IPS-18a (cell line): ENCODE measurements around the gene WSCD2.
"Not testable (repeated sequence)": the region's sequence is repeated elsewhere in the genome, so short reads cannot be mapped to it uniquely, and the experiment has no call there.

ENCODE experiments used
- H3K27ac ChIP-seq: one replicate; pipeline ENCODE4 v1.5.1; 2013; ENCODE audit warnings: low read length
- H3K27me3 ChIP-seq: one replicate; pipeline ENCODE4 v1.6.1; 2013; ENCODE audit warnings: mild to moderate bottlenecking, low read length; ENCODE audit not compliant: control insufficient read depth, insufficient read depth
- H3K36me3 ChIP-seq: one replicate; pipeline ENCODE4 v1.6.1; 2013; ENCODE audit warnings: low read depth, low read length; ENCODE audit not compliant: control insufficient read depth
- H3K4me1 ChIP-seq: one replicate; pipeline ENCODE4 v1.6.1; 2013; ENCODE audit warnings: low read depth, low read length; ENCODE audit not compliant: control insufficient read depth
- H3K4me3 ChIP-seq: one replicate; pipeline ENCODE4 v1.5.1; 2013; ENCODE audit warnings: low read length
- H3K9ac ChIP-seq: one replicate; pipeline ENCODE4 v1.6.1; 2013; ENCODE audit warnings: mild to moderate bottlenecking, low read length, moderate library complexity
- H3K9me3 ChIP-seq: one replicate; pipeline ENCODE4 v1.6.1; 2013; ENCODE audit warnings: low read depth, low read length; ENCODE audit not compliant: control insufficient read depth

The WSCD2 gene

GRCh38 chr12:108225101-108225500, 96.0 kb downstream of the WSCD2 start:
- H3K36me3 ChIP-seq, H3K4me3 ChIP-seq, H3K27me3 ChIP-seq, H3K4me1 ChIP-seq, H3K9ac ChIP-seq, H3K27ac ChIP-seq, H3K9me3 ChIP-seq: not testable (repeated sequence)

GRCh38 chr12:108226866-108227265, 97.8 kb downstream of the WSCD2 start:
- Histone ChIP-seq H3K27me3 (no peaks in the 10 kb centered on the region), H3K9me3 (no peaks in the 10 kb centered on the region), H3K9ac (no peak overlapping the region), H3K36me3 (no peaks in the 10 kb centered on the region), H3K27ac (no peak overlapping the region), H3K4me1 (peaks cover 6% of the 10 kb centered on the region), H3K4me3 (no peak overlapping the region)

GRCh38 chr12:108228746-108229145, 99.7 kb downstream of the WSCD2 start:
- Histone ChIP-seq H3K27ac (no peak overlapping the region), H3K4me1 (peaks cover 4% of the 10 kb centered on the region), H3K27me3 (no peaks in the 10 kb centered on the region), H3K4me3 (no peak overlapping the region), H3K9ac (no peak overlapping the region), H3K9me3 (no peaks in the 10 kb centered on the region), H3K36me3 (no peaks in the 10 kb centered on the region)

GRCh38 chr12:108231109-108231905, 102.2 kb downstream of the WSCD2 start:
- Histone ChIP-seq H3K27ac (no peak overlapping the region), H3K4me1 (peaks cover 19% of the 10 kb centered on the region), H3K9ac (no peak overlapping the region), H3K27me3 (no peaks in the 10 kb centered on the region), H3K36me3 (no peaks in the 10 kb centered on the region), H3K4me3 (no peak overlapping the region), H3K9me3 (no peaks in the 10 kb centered on the region)

GRCh38 chr12:108231909-108232434, 102.9 kb downstream of the WSCD2 start:
- Histone ChIP-seq H3K36me3 (no peaks in the 10 kb centered on the region), H3K27me3 (no peaks in the 10 kb centered on the region), H3K9me3 (no peaks in the 10 kb centered on the region), H3K27ac (no peak overlapping the region), H3K4me3 (no peak overlapping the region), H3K4me1 (peaks cover 26% of the 10 kb centered on the region), H3K9ac (no peak overlapping the region)

- Histone ChIP-seq H3K27ac (no peak overlapping the region), H3K36me3 (no peaks in the 10 kb centered on the region)
Observed at GRCh38 chr12:108232565-108232964, 103.5 kb downstream of the WSCD2 start.

GRCh38 chr12:108234158-108234557, 105.1 kb downstream of the WSCD2 start:
- no peak overlapping the region for H3K27ac ChIP-seq
- no peaks in the 10 kb centered on the region for H3K9me3 ChIP-seq
- no peak overlapping the region for H3K9ac ChIP-seq
- peaks cover 26% of the 10 kb centered on the region for H3K4me1 ChIP-seq
- no peaks in the 10 kb centered on the region for H3K36me3 ChIP-seq
- H3K27me3 ChIP-seq: no peaks in the 10 kb centered on the region
- H3K4me3 ChIP-seq: no peak overlapping the region

More at GRCh38 chr12:108232565-108232964, 103.5 kb downstream of the WSCD2 start:
- Histone ChIP-seq H3K9ac (no peak overlapping the region), H3K27me3 (no peaks in the 10 kb centered on the region), H3K4me3 (no peak overlapping the region), H3K9me3 (no peaks in the 10 kb centered on the region), H3K4me1 (peaks cover 26% of the 10 kb centered on the region)

- no peaks in the 10 kb centered on the region for H3K9me3 ChIP-seq
- no peak overlapping the region for H3K27ac ChIP-seq
- peaks cover 26% of the 10 kb centered on the region for H3K4me1 ChIP-seq
- H3K27me3 ChIP-seq: no peaks in the 10 kb centered on the region
- H3K36me3 ChIP-seq: no peaks in the 10 kb centered on the region
- H3K9ac ChIP-seq: no peak overlapping the region
- no peak overlapping the region for H3K4me3 ChIP-seq
Observed at GRCh38 chr12:108235197-108235984, 106.3 kb downstream of the WSCD2 start.

GRCh38 chr12:108235985-108236263, 106.8 kb downstream of the WSCD2 start:
- H3K4me1 ChIP-seq: peaks cover 26% of the 10 kb centered on the region
- no peak overlapping the region for H3K9ac ChIP-seq

GRCh38 chr12:108236366-108236765, 107.3 kb downstream of the WSCD2 start:
- no peaks in the 10 kb centered on the region for H3K27me3 ChIP-seq

More at GRCh38 chr12:108235985-108236263, 106.8 kb downstream of the WSCD2 start:
- Histone ChIP-seq H3K4me3 (no peak overlapping the region), H3K9me3 (no peaks in the 10 kb centered on the region), H3K36me3 (no peaks in the 10 kb centered on the region), H3K27ac (no peak overlapping the region), H3K27me3 (no peaks in the 10 kb centered on the region)

GRCh38 chr12:108237272-108237671, 108.2 kb downstream of the WSCD2 start:
- Histone ChIP-seq H3K27me3 (no peaks in the 10 kb centered on the region), H3K9ac (no peak overlapping the region), H3K27ac (no peak overlapping the region), H3K4me3 (no peak overlapping the region), H3K36me3 (no peaks in the 10 kb centered on the region), H3K4me1 (peaks cover 26% of the 10 kb centered on the region), H3K9me3 (no peaks in the 10 kb centered on the region)

More at GRCh38 chr12:108236366-108236765, 107.3 kb downstream of the WSCD2 start:
- Histone ChIP-seq H3K27ac (no peak overlapping the region), H3K9me3 (no peaks in the 10 kb centered on the region), H3K9ac (no peak overlapping the region), H3K4me1 (peaks cover 26% of the 10 kb centered on the region), H3K36me3 (no peaks in the 10 kb centered on the region), H3K4me3 (no peak overlapping the region)
